Neural progenitor cell (in vitro differentiated cells): Measurements from ENCODE around the gene PDE6A.

Experiments used
- CTCF ChIP-seq: fragments of 200-600 bp; sonication (generic); IDR thresholded peaks from 2 replicates; pipeline ENCODE4 v1.5.1; 2017; ENCODE audit warnings: antibody characterized with exemption, mild to moderate bottlenecking
- EZH2 ChIP-seq: fragments of 200-600 bp; sonication (generic); IDR thresholded peaks from 2 replicates; pipeline ENCODE4 v1.6.1; 2017; ENCODE audit warnings: antibody characterized with exemption, mild to moderate bottlenecking, moderate library complexity
- EZH2phosphoT487 ChIP-seq: fragments of 200-600 bp; sonication (generic); IDR thresholded peaks from 2 replicates; pipeline ENCODE4 v1.6.1; 2017; ENCODE audit warnings: antibody characterized with exemption

- no peak for TF ChIP-seq CTCF
- TF ChIP-seq EZH2 = no peak
- no peak for TF ChIP-seq EZH2phosphoT487
These were observed 36.8 kb downstream of the PDE6A start for GRCh38 chr5:149907828-149908227.
